HG02870 (cell line): ENCODE data around the gene MYMX.
A peak's percentile ranks its signal among the peaks of the same experiment; 100 is the strongest.

Source experiments
- ATAC-seq: cut with Tn5 transposase; IDR thresholded peaks from one replicate; pipeline ENCODE4 v1.9.1; 2021; ENCODE audit warnings: mild to moderate bottlenecking, moderate library complexity; ENCODE audit not compliant: unreplicated experiment

The MYMX gene

GRCh38 chr6:44249082-44249748, 32.5 kb downstream of the MYMX start:
- ATAC-seq = no peak

DNA sequence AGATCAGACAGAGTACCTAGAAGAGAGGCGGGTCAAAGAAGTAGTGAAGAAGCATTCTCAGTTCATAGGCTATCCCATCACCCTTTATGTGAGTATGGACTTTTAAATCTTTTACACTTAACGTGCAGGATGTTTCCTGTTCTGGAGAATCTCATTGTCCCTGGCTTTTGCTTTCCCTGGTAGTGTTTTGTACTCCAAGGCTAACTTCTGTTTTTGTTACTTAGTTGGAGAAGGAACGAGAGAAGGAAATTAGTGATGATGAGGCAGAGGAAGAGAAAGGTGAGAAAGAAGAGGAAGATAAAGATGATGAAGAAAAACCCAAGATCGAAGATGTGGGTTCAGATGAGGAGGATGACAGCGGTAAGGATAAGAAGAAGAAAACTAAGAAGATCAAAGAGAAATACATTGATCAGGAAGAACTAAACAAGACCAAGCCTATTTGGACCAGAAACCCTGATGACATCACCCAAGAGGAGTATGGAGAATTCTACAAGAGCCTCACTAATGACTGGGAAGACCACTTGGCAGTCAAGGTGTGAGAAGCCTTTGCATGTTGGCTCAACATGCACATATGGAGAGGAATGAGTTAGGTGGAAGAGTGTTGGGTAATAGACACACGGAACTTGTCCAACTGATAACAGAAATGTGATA, 33.5 kb downstream of the MYMX start:
- no peak for ATAC-seq

- no peak for ATAC-seq
Measured at GRCh38 chr6:44250718-44251123, 34.0 kb downstream of the MYMX start.

DNA sequence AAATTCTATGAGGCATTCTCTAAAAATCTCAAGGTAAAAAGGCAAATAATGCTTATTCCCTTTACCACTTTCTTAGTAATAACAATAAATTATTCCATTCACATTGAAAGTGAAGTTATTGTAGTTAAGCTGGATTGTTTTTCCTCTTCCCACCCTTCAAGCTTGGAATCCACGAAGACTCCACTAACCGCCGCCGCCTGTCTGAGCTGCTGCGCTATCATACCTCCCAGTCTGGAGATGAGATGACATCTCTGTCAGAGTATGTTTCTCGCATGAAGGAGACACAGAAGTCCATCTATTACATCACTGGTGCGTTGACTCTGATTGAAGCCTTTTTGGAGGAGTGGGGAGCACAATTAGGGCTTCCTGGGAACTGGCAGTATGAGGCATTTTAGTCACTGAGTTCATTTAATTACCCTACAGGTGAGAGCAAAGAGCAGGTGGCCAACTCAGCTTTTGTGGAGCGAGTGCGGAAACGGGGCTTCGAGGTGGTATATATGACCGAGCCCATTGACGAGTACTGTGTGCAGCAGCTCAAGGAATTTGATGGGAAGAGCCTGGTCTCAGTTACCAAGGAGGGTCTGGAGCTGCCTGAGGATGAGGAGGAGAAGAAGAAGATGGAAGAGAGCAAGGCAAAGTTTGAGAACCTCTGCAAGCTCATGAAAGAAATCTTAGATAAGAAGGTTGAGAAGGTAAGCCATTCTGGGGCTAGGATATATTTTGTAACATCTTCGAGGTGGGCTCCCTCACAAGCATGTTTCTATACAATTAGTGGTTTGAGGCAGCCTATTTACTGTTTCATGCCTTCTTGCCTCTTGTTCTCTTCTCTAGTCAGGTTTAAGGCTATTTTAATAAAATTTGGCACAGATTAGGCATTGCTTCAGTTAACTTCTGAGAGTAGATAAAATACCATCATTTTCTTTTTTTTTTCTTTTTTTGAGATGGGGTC, 35.1 kb downstream of the MYMX start:
- ATAC-seq = no peak

GRCh38 chr6:44253307-44254101, 36.8 kb downstream of the MYMX start:
- no peak for ATAC-seq

DNA sequence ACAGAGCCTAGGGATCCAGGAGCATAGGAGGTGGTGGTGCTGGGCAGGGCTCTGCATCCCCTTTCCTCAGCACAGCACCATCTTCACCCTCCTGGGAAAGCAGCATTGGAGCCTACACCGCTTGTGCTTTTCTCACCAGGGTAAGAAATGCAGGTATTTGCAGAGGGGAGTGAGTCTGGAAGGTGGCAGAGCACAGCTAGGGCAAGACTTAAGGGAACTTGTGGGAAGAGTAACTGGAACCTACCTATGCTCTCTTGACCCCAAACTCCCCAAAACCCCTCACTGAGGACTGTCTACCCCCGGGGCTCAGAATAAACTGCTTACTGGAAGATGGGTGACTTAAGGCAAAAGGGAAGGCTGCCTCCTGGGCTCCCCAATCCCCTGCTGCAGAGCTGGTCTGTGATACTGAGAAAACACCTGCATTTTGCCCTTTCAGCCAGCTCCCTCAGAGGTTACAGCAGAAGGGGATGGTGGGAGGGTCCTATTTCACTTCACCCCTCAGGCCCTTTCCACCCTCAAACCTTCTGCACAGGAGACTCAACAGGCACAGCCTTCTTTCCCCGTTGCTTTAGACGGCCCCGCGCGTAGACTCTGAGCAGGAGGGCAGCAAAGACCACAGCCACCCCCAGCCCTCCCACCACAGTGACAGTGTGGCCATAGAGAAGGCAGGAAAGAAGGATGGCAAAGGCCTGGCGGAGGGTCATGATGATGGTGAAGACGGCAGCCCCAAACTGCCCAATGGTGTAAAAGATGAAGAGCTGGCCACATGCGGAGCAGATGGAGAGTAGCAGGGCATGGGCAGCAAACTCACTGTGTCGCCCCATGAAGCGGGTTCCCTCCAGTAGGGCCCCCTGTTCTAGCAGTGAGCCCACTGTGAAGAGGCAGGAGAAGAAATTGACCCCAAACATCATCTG, 37.7 kb downstream of the MYMX start:
- ATAC-seq = no peak

- no peak for ATAC-seq
Measured at GRCh38 chr6:44255105-44255808, 38.5 kb downstream of the MYMX start.

DNA sequence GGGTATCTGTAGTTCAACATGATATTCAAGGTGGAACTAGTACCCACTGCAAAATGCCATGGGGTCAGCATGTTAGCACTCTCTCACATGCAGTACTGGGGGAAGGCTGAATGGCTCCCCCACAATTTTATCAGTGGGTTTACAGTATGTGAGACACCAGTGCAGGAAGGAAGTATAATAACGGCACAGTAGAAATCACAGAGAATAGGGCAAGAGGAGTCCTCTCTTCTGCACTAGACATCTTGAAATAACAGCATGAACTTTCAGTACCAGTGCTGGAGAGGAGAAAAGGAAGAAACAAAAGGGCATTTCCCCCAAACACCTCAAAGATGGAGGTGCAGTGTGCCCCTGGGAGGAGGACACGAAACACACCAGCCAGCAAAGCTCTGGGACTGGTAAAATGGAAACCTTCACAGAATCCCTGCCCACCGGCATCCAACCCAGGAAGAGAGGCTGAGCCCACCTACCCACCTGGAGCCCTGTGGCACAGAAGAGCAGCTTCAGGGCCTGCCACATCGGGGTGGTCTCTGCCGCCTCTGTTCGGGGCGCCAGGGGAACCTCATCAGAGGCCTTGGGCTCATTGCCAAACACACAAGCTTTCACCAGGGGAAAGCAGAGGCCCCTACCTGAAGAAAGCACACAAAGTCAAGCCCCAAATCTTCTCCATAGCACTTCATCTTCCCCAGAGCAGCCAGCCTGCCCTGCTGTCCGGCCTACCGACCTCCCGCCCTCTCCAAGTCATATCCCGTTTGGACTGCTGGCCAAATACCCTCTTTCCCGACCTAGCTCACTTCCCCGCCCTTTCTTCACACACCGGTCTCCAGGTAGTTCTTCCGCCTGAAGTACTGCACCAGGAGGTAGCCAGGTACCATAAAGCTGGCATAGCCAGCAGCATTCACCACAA, 39.4 kb downstream of the MYMX start:
- ATAC-seq = no peak

DNA sequence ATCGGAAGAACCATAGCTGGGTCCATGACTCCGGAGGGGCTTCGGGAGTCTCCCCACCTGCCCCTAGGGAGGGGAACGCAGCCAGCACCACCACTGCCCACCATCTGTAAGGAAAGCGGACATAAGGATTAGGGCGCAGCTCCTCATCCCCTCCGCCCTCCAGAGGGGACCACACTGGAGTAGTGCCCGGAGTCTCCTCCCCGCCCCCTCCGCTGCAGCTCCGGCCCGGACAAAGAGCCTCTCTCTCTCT, 40.0 kb downstream of the MYMX start:
- no peak for ATAC-seq

DNA sequence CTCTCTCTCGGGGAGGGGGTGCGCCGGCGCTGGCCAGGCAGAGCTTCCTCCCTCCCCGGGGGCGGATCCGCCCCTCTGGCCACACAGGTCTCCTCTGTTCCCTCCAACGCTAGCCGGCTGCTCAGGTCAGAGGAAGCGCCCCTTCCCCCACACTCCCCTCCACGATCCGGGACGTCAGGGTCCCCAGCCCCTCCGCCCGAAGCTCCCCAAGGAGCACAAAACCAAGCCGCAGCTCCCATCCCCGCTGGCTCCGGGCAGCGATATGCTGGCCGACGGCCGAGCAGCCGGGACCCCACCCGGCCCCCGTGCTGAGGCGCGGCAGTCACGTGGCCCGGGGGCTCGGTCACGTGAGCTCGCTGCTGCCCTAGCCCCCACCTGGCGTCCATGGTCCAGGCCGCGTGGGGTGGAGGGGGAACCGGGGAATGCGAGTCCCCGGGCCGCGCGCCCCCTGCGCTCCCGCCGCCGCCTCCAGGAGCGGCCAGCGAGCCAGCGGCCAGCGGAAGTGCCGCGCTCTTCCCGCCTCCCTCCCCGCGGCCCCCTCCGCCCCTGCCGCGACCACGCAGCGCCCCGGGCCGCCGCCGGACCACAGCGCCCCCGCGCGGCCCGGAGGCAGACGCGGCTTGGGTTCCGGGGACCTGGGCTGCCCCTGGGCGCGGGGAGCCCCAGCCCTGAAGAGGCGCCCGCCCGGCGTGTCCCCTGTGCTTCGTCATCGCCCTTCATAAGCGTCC, 40.5 kb downstream of the MYMX start, which contains the start of gene SLC35B2:
TSS of gene SLC35B2 (minus strand) at position 504 of the 728 bp plus-strand sequence. CDS start at position 386, 118 bp downstream.
- peak; percentile 32 for ATAC-seq

- peak; percentile 17 for ATAC-seq
Measured at GRCh38 chr6:44257753-44258324, 41.1 kb downstream of the MYMX start.

- no peak for ATAC-seq
Measured at GRCh38 chr6:44258325-44258863, 41.7 kb downstream of the MYMX start.

DNA sequence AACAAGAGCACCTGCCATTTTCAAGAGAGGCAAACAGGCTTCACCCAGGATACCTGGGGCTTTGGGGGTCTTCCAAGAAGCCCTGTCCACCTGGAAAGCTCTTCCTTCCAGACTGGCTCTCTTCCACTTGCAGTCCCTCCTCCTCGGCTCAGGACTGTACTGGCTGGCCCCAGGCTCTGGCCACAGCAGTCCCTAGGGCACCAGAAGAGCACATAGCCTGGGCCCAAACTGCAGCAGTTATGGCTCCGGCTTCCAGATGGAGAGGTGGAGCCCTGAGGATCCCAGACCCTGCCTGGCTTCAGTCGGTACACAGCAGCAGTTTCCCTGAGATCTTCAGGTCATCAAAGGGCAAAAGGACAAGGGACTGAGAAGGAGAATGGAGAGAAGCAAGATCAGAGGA, 42.2 kb downstream of the MYMX start:
- no peak for ATAC-seq

DNA sequence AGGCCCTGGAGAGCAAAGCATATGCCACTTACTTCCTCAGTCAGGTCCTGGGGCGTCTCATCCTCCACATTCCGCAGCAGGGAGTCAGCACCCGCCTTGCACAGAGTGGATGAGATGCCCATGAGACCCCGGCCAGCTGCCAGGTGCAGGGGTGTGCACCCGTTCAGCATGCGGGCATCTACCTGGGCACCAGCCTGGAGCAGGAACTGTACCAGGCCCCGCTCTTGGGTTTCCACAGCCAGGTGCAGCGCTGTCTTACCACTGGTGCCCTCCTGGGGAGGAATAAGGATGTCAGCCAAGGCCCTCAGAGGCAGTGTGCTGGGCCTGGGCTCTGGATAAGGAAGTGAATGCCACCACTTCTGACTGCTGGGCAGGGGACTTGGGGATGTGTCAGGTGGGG, 43.3 kb downstream of the MYMX start:
- ATAC-seq = no peak

DNA sequence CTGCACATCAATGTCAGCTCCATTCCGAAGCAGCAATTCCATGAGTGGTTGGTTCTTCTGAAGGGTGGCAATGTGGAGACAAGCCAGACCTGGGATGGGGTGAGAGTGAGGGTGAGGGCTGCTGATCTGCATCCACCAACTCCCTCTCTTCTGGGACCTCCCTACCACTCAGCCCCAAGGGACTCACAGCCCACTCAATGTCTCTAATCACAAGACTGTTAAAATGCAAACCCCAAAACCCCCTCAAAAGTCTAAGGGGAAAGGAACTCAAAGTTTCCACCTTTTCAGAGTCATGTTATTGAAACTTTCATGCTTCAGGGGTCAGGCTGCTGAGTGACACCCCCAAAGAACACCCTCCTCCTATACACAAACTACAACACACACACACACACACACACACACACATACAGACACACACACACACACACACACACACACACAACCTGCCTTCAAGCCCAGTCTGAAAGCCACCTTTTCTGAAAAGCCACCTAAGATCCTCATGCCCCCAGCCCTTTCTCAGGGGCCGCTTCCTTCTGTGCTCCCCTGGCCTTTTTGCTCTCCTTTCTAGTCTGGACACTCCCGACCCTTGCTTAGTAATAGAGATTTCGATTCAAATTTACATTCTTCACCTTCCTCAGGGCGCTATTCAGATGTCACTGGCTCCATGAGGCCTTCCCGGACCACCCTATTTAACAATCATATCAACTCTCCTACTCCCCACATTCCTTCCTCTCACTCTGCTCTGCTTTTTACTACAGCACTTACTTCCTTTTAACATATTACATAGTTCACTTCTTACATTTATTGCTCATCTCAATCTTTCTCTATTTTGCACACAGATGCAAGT, 43.9 kb downstream of the MYMX start:
- ATAC-seq = no peak

DNA sequence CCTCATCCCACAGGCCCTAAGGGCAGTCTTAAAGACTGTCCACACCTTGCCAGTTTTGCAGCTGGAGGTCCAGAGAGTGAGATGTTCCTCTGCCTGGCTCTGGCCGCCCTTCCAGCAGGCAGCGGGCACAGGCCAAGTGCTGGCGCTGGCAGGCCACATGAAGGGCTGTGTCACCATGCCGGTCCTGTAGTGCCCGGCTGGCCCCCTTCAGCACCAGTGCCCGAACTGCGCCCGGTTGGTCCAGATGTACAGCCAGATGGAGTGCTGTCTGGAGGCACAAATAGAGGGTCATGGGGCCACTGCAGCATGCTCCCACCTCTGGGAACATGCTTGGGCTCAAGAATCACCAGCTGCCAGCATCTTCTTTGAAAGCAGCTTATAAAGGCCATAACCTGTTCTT, 44.9 kb downstream of the MYMX start:
- ATAC-seq = no peak
